Fibroblast of mammary gland (primary cell): ENCODE data around the gene TICAM1.

Source experiments
- DNase-seq: peaks from one replicate; pipeline ENCODE4 v3.0.0-alpha.2; 2010; ENCODE audit warnings: low read depth
- H3K4me3 ChIP-seq: 2 replicates; pipeline ENCODE4 v1.5.1; 2011; ENCODE audit warnings: low read depth, mild to moderate bottlenecking, low read length, moderate library complexity; ENCODE audit not compliant: control insufficient read depth
- TF ChIP-seq, protein P1 (sequence below): conservative IDR thresholded peaks from 2 replicates; pipeline ENCODE4 v1.5.1; 2011; ENCODE audit warnings: low read depth, low read length, inconsistent platforms; ENCODE audit not compliant: control insufficient read depth, insufficient read depth

The TICAM1 gene

DNA sequence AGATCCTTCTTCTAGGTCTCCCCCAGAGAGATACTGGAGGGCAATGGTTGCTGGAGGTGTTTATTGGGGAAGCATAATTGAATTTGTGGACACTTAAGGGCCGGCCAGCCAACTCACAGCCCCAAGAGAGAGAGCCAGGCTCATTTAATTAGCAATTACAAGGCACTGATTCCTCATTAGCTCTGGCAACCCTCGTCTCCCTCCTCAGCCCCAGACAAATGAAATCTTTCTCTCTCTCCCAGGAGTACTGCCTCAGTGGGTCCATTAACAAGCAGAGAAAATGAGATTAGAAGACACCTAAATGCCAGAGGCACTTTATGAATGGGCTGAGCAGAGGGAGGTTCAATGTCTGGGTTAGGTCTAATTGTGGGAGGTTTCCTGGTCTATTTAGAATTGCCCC, 58.9 kb downstream of the TICAM1 start:
- H3K4me3 ChIP-seq: no peak overlapping the region
- TF ChIP-seq, protein P1, sequence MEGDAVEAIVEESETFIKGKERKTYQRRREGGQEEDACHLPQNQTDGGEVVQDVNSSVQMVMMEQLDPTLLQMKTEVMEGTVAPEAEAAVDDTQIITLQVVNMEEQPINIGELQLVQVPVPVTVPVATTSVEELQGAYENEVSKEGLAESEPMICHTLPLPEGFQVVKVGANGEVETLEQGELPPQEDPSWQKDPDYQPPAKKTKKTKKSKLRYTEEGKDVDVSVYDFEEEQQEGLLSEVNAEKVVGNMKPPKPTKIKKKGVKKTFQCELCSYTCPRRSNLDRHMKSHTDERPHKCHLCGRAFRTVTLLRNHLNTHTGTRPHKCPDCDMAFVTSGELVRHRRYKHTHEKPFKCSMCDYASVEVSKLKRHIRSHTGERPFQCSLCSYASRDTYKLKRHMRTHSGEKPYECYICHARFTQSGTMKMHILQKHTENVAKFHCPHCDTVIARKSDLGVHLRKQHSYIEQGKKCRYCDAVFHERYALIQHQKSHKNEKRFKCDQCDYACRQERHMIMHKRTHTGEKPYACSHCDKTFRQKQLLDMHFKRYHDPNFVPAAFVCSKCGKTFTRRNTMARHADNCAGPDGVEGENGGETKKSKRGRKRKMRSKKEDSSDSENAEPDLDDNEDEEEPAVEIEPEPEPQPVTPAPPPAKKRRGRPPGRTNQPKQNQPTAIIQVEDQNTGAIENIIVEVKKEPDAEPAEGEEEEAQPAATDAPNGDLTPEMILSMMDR: no peak
- no peak for DNase-seq

DNA sequence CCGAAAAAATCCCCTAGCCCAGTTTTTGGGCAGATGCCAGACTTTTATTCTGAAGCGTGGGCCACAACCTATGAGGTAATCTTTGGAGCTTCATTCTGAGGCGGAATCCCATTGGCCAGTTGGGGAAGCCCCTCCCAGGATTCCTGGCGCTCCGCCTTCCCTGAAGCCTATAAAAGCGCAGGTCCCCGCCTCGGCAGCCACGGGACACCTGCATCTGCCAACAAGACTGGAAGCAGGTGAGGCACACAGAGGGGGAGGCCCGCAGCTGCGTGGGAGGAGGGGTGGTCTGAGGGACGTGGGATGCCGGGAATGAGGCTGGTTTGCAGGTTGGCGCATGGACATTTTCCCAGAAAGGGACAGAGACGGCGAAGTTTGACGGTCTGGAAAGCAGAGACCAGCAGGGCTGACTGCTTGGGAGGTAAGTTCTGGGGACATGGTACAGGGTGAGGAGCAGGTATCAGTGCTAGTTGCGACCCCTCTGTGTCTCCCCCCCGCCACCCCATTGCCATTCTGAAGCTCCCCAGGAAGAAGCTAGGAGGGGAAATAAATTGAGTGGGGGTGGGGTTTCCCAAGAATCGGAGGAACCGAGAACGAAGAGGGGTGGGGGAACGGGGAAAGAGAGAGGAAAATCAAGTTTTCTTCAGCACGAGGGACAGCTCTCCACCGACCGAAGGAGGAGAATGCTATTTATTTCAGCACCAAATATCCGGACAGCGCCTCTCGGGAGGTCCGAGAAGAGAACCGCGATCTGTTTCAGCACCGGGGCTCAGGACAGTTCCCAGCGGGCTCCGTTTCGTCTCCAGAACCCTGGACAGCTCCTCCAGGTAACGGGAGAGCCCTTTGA, 62.4 kb downstream of the TICAM1 start:
- no peak overlapping the region for H3K4me3 ChIP-seq
- DNase-seq: peak; percentile 81
- TF ChIP-seq, protein P1: no peak
